Measurements from ENCODE around the gene VSX2.

Gene VSX2

GRCh38 chr14:74302634-74303569 lies 63.7 kb downstream of the VSX2 start, which contains the start of gene ABCD4:
Gene ABCD4 (minus strand): TSS chr14:74302934. CDS start chr14:74302912, 22 bp downstream.
- peak; percentile 73 for DNase-seq (ENCODE audit: low read depth)

- no peak for DNase-seq (ENCODE audit: low read depth)
Measured at GRCh38 chr14:74308695-74309094, 69.4 kb downstream of the VSX2 start.

- no peak for DNase-seq (ENCODE audit: low read depth)
Measured at GRCh38 chr14:74309125-74310022, 70.1 kb downstream of the VSX2 start.

- DNase-seq (ENCODE audit: low read depth) = no peak
Measured at GRCh38 chr14:74312161-74312560, 72.9 kb downstream of the VSX2 start.
